ENCODE results near the gene USP47. TPM values are rescaled to one million over a fixed set of nuclear protein-coding genes. Genes with fewer than 3 reads are reported as not detected.

USP47 gene
- total RNA-seq, 1 experiment from 2014 or later = 45.9 TPM

DNA sequence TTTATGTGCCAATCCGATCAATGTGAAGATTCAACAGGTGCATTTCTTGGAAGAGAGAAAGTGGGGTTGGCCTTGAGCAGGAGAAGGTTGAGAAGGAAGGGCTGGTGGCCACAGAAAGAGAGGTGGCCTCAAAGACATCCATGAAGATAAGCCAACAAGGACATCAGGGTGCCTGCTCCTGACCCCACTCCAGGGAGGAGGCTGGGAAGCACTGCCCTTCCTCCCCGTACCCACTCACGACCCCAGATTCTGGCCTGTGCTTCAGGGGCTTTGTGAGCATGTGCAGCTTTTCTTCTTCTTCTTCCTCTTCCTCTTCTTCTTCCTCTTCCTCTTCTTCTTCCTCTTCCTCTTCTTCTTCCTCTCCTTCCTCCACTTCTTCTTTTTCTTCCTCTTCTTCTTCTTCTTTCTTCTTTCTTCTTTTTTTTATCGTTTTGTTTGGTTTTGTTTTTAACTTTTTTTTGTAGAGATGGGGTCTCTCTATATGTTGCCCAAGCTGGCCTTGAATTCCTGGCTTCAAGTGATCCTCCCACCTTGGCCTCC, 136.4 kb downstream of the USP47 start:
- POLR2A ChIA-PET (ENCODE audit: low non-redundant PET) = no interaction called here

GRCh38 chr11:11978792-11979487, 137.2 kb downstream of the USP47 start:
- DNase-seq (ENCODE audit: low spot score) = peak; percentile 74
- ChIA-PET CTCF (no interaction called here), POLR2A (ENCODE audit: low non-redundant PET) (no interaction called here)
- Histone ChIP-seq H3K27ac (ENCODE audit: low read depth, low read length, poor library complexity, severe bottlenecking) (peak overlapping the region; percentile 54), H3K27me3 (replicated peaks; ENCODE audit: insufficient read depth, low read depth, low read length, poor library complexity) (no peaks in the 10 kb centered on the region), H3K4me3 (ENCODE audit: low read depth, low read length, poor library complexity, severe bottlenecking) (no peak overlapping the region), H3K4me1 (ENCODE audit: insufficient read depth, low read length, poor library complexity, severe bottlenecking) (peaks cover 29% of the 10 kb centered on the region), H3K9me3 (ENCODE audit: low read depth, low read length, poor library complexity, severe bottlenecking) (no peaks in the 10 kb centered on the region), H3K36me3 (ENCODE audit: insufficient read depth, low read length, poor library complexity, severe bottlenecking) (no peaks in the 10 kb centered on the region)
- no TSS peak for BruUV-seq (replicated peaks)
- intact Hi-C loops (cut with micrococcal nuclease; ENCODE audit: unreplicated experiment) = no loop called here
- TF ChIP-seq, protein P1, sequence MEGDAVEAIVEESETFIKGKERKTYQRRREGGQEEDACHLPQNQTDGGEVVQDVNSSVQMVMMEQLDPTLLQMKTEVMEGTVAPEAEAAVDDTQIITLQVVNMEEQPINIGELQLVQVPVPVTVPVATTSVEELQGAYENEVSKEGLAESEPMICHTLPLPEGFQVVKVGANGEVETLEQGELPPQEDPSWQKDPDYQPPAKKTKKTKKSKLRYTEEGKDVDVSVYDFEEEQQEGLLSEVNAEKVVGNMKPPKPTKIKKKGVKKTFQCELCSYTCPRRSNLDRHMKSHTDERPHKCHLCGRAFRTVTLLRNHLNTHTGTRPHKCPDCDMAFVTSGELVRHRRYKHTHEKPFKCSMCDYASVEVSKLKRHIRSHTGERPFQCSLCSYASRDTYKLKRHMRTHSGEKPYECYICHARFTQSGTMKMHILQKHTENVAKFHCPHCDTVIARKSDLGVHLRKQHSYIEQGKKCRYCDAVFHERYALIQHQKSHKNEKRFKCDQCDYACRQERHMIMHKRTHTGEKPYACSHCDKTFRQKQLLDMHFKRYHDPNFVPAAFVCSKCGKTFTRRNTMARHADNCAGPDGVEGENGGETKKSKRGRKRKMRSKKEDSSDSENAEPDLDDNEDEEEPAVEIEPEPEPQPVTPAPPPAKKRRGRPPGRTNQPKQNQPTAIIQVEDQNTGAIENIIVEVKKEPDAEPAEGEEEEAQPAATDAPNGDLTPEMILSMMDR (conservative IDR thresholded peaks at IDR 0.05; ENCODE audit: low read depth, low read length) = no peak
- TF ChIP-seq EZH2 (IDR thresholded peaks at IDR 0.05; ENCODE audit: borderline replicate concordance, low read depth, low read length, poor library complexity, severe bottlenecking) = no peak

More for the DNA sequence above, 136.4 kb downstream of the USP47 start:
- Histone ChIP-seq H3K36me3 (ENCODE audit: insufficient read depth, low read length, poor library complexity, severe bottlenecking) (no peaks in the 10 kb centered on the region), H3K4me3 (ENCODE audit: low read depth, low read length, poor library complexity, severe bottlenecking) (no peak overlapping the region), H3K27ac (ENCODE audit: low read depth, low read length, poor library complexity, severe bottlenecking) (no peak overlapping the region), H3K4me1 (ENCODE audit: insufficient read depth, low read length, poor library complexity, severe bottlenecking) (peaks cover 29% of the 10 kb centered on the region), H3K9me3 (ENCODE audit: low read depth, low read length, poor library complexity, severe bottlenecking) (no peaks in the 10 kb centered on the region), H3K27me3 (replicated peaks; ENCODE audit: insufficient read depth, low read depth, low read length, poor library complexity) (no peaks in the 10 kb centered on the region)
- DNase-seq (ENCODE audit: low spot score) = no peak
- CTCF ChIA-PET = no interaction called here
- intact Hi-C loops (cut with micrococcal nuclease; ENCODE audit: unreplicated experiment) = no loop called here
- no TSS peak for BruUV-seq (replicated peaks)
- no peak for TF ChIP-seq EZH2 (IDR thresholded peaks at IDR 0.05; ENCODE audit: borderline replicate concordance, low read depth, low read length, poor library complexity, severe bottlenecking)
- TF ChIP-seq, protein P1 (conservative IDR thresholded peaks at IDR 0.05; ENCODE audit: low read depth, low read length) = no peak

- peak; percentile 22 for DNase-seq (ENCODE audit: low spot score)
- intact Hi-C loops (cut with micrococcal nuclease; ENCODE audit: unreplicated experiment) = no loop called here
- H3K27ac ChIP-seq (ENCODE audit: low read depth, low read length, poor library complexity, severe bottlenecking) = peak overlapping the region; percentile 54
- POLR2A ChIA-PET (ENCODE audit: low non-redundant PET) = no interaction called here
- CTCF ChIA-PET = no interaction called here
- H3K9me3 ChIP-seq (ENCODE audit: low read depth, low read length, poor library complexity, severe bottlenecking) = no peaks in the 10 kb centered on the region
- H3K36me3 ChIP-seq (ENCODE audit: insufficient read depth, low read length, poor library complexity, severe bottlenecking) = no peaks in the 10 kb centered on the region
- peaks cover 29% of the 10 kb centered on the region for H3K4me1 ChIP-seq (ENCODE audit: insufficient read depth, low read length, poor library complexity, severe bottlenecking)
- H3K27me3 ChIP-seq (replicated peaks; ENCODE audit: insufficient read depth, low read depth, low read length, poor library complexity) = no peaks in the 10 kb centered on the region
- TF ChIP-seq, protein P1 (conservative IDR thresholded peaks at IDR 0.05; ENCODE audit: low read depth, low read length) = no peak
- TF ChIP-seq EZH2 (IDR thresholded peaks at IDR 0.05; ENCODE audit: borderline replicate concordance, low read depth, low read length, poor library complexity, severe bottlenecking) = no peak
- no peak overlapping the region for H3K4me3 ChIP-seq (ENCODE audit: low read depth, low read length, poor library complexity, severe bottlenecking)
- BruUV-seq (replicated peaks) = no TSS peak
Measured at GRCh38 chr11:11979488-11980117, 137.8 kb downstream of the USP47 start.
